KMS-11 (cell line): ENCODE results near the gene MAPK7.

Source experiments
- H2AFZ ChIP-seq: fragments of 200-600 bp; sonication (generic); 2 replicates; pipeline ENCODE4 v1.6.1; 2016; ENCODE audit warnings: antibody characterized with exemption, mixed run types, low read depth
- H3K27ac ChIP-seq: fragments of 200-600 bp; sonication (generic); 2 replicates; pipeline ENCODE4 v1.6.1; 2016; ENCODE audit warnings: mild to moderate bottlenecking, mixed run types
- H3K27me3 ChIP-seq: fragments of 200-600 bp; sonication (generic); 2 replicates; pipeline ENCODE4 v1.6.1; 2017; ENCODE audit warnings: mild to moderate bottlenecking, low read depth, mixed run types, moderate library complexity; ENCODE audit not compliant: insufficient read depth
- H3K36me3 ChIP-seq: fragments of 200-600 bp; sonication (generic); 2 replicates; pipeline ENCODE4 v1.6.1; 2017; ENCODE audit warnings: mild to moderate bottlenecking, mixed run types; ENCODE audit not compliant: insufficient read depth
- H3K4me1 ChIP-seq: fragments of 200-600 bp; sonication (generic); 2 replicates; pipeline ENCODE4 v1.6.1; 2016; ENCODE audit warnings: mild to moderate bottlenecking, low read depth, mixed run types; ENCODE audit not compliant: poor library complexity, severe bottlenecking
- H3K4me2 ChIP-seq: fragments of 200-600 bp; sonication (generic); 2 replicates; pipeline ENCODE4 v1.7.0; 2016; ENCODE audit warnings: mild to moderate bottlenecking, mixed run types
- H3K4me3 ChIP-seq: fragments of 200-600 bp; sonication (generic); IDR thresholded peaks from 2 replicates; pipeline ENCODE4 v1.6.1; 2017; ENCODE audit warnings: low read depth, low read length, mixed read lengths; ENCODE audit not compliant: insufficient read depth
- H3K79me2 ChIP-seq: fragments of 200-600 bp; sonication (generic); 2 replicates; pipeline ENCODE4 v1.6.1; 2016; ENCODE audit warnings: low read depth, mixed run types; ENCODE audit not compliant: insufficient read depth
- H3K9ac ChIP-seq: fragments of 200-600 bp; sonication (generic); 2 replicates; pipeline ENCODE4 v1.6.1; 2016; ENCODE audit warnings: mild to moderate bottlenecking, mixed run types
- H4K20me1 ChIP-seq: fragments of 200-600 bp; sonication (generic); 2 replicates; pipeline ENCODE4 v1.6.1; 2016; ENCODE audit warnings: mild to moderate bottlenecking, mixed run types; ENCODE audit not compliant: insufficient read depth
- CTCF ChIP-seq: fragments of 200-600 bp; sonication (generic); conservative IDR thresholded peaks from 2 replicates; pipeline ENCODE4 v1.6.1; 2017; ENCODE audit warnings: low read depth, mild to moderate bottlenecking, antibody characterized with exemption, low read length, moderate library complexity, mixed read lengths

The MAPK7 gene

GRCh38 chr17:19405114-19405513 is 26.8 kb downstream of the MAPK7 start:
- Histone ChIP-seq H4K20me1 (no peaks in the 10 kb centered on the region), H3K36me3 (no peaks in the 10 kb centered on the region)
- TF ChIP-seq CTCF, result no peak

GRCh38 chr17:19407601-19408345 is 29.5 kb downstream of the MAPK7 start:
- Histone ChIP-seq H2AFZ (no peak overlapping the region), H3K4me2 (no peak overlapping the region)

More at GRCh38 chr17:19405114-19405513, 26.8 kb downstream of the MAPK7 start:
- H3K4me2 ChIP-seq, result no peak overlapping the region
- no peak overlapping the region for H2AFZ ChIP-seq
- H3K27ac ChIP-seq, result no peak overlapping the region
- no peak overlapping the region for H3K9ac ChIP-seq
- no peaks in the 10 kb centered on the region for H3K79me2 ChIP-seq
- H3K27me3 ChIP-seq, result no peaks in the 10 kb centered on the region
- no peaks in the 10 kb centered on the region for H3K4me1 ChIP-seq
- H3K4me3 ChIP-seq, result no peak overlapping the region

GRCh38 chr17:19408346-19408710 is 30.0 kb downstream of the MAPK7 start:
- Histone ChIP-seq H3K4me1 (no peaks in the 10 kb centered on the region), H2AFZ (no peak overlapping the region), H3K79me2 (no peaks in the 10 kb centered on the region), H3K4me3 (no peak overlapping the region), H3K27me3 (no peaks in the 10 kb centered on the region), H3K4me2 (no peak overlapping the region), H3K9ac (no peak overlapping the region), H4K20me1 (no peaks in the 10 kb centered on the region), H3K27ac (no peak overlapping the region), H3K36me3 (no peaks in the 10 kb centered on the region)
- TF ChIP-seq CTCF, result no peak

More at GRCh38 chr17:19407601-19408345, 29.5 kb downstream of the MAPK7 start:
- no peaks in the 10 kb centered on the region for H3K4me1 ChIP-seq
- no peak overlapping the region for H3K27ac ChIP-seq
- no peaks in the 10 kb centered on the region for H3K79me2 ChIP-seq
- H3K36me3 ChIP-seq, result no peaks in the 10 kb centered on the region
- H3K27me3 ChIP-seq, result no peaks in the 10 kb centered on the region
- no peaks in the 10 kb centered on the region for H4K20me1 ChIP-seq
- no peak for TF ChIP-seq CTCF
- H3K4me3 ChIP-seq, result no peak overlapping the region
- H3K9ac ChIP-seq, result no peak overlapping the region

- H2AFZ ChIP-seq, result no peak overlapping the region
- no peaks in the 10 kb centered on the region for H3K4me1 ChIP-seq
- H4K20me1 ChIP-seq, result no peaks in the 10 kb centered on the region
- H3K4me3 ChIP-seq, result no peak overlapping the region
- H3K9ac ChIP-seq, result no peak overlapping the region
- no peaks in the 10 kb centered on the region for H3K79me2 ChIP-seq
- no peaks in the 10 kb centered on the region for H3K36me3 ChIP-seq
- no peaks in the 10 kb centered on the region for H3K27me3 ChIP-seq
- TF ChIP-seq CTCF, result no peak
- no peak overlapping the region for H3K27ac ChIP-seq
- no peak overlapping the region for H3K4me2 ChIP-seq
Measured at GRCh38 chr17:19409066-19409465, 30.8 kb downstream of the MAPK7 start.
